IMR-90 (cell line): ENCODE results near the gene ADAMTS13. TPM values are rescaled to one million over a fixed set of nuclear protein-coding genes. Genes with fewer than 3 reads are reported as not detected.

ENCODE experiments used
- ATAC-seq: fragments of 200-7000 bp; cut with Tn5 transposase; 2 replicates; pipeline ENCODE4 v1.9.1; 2020; ENCODE audit warnings: low read depth, mild to moderate bottlenecking, moderate library complexity
- BruUV-seq: library from RNA; stranded (reverse); fragments of 400-500 nt; replicated peaks from 2 replicates; lab custom pipeline; 2021; lab: Mats Ljungman, UMichigan
- CTCF ChIA-PET: fragments of 300-600 bp; formaldehyde crosslinking; extraction: SDS; loops from one replicate; lab custom pipeline; 2021; ENCODE audit warnings: antibody characterized with exemption; lab: Yijun Ruan, JAX
- POLR2A ChIA-PET: fragments of 300-600 bp; sonication (Branson Sonifier 250); formaldehyde crosslinking; loops from one replicate; lab custom pipeline; 2022; ENCODE audit warnings: antibody characterized with exemption; ENCODE audit not compliant: unreplicated experiment; lab: Charles Lee
- DNase-seq: peaks from one replicate; pipeline ENCODE4 v3.0.0; 2013
- H2AFZ ChIP-seq: replicated peaks from 2 replicates; pipeline ENCODE3; 2013; ENCODE audit warnings: low read length, mild to moderate bottlenecking; ENCODE audit not compliant: poor library complexity
- H2AK5ac ChIP-seq: 2 replicates; pipeline ENCODE4 v1.6.1; 2013; ENCODE audit warnings: low read depth, low read length, inconsistent platforms
- H2AK9ac ChIP-seq: replicated peaks from 2 replicates; pipeline ENCODE3; 2013; ENCODE audit warnings: mild to moderate bottlenecking, low read depth, low read length, moderate library complexity; ENCODE audit not compliant: poor library complexity
- H2BK120ac ChIP-seq: 2 replicates; pipeline ENCODE4 v1.6.1; 2013; ENCODE audit warnings: low read depth, low read length, inconsistent platforms
- H2BK15ac ChIP-seq: 3 replicates; pipeline ENCODE4 v1.6.1; 2013; ENCODE audit warnings: low read depth, low read length, inconsistent platforms
- H2BK20ac ChIP-seq: 2 replicates; pipeline ENCODE4 v1.6.1; 2013; ENCODE audit warnings: low read depth, mild to moderate bottlenecking, inconsistent platforms, low read length, moderate library complexity
- H2BK5ac ChIP-seq: 2 replicates; pipeline ENCODE4 v1.6.1; 2013; ENCODE audit warnings: mild to moderate bottlenecking, low read depth, low read length, inconsistent platforms; ENCODE audit not compliant: poor library complexity, severe bottlenecking
- H3K14ac ChIP-seq: replicated peaks from 2 replicates; pipeline ENCODE4 v1.6.1; 2013; ENCODE audit warnings: low read depth, low read length, inconsistent platforms
- H3K18ac ChIP-seq: 2 replicates; pipeline ENCODE4 v1.6.1; 2013; ENCODE audit warnings: low read depth, low read length, control low read depth
- H3K23ac ChIP-seq: 2 replicates; pipeline ENCODE4 v1.6.1; 2013; ENCODE audit warnings: low read depth, low read length, inconsistent platforms
- H3K27ac ChIP-seq: 2 replicates; pipeline ENCODE4 v1.5.1; 2013; ENCODE audit warnings: mild to moderate bottlenecking, control low read depth, low read length; ENCODE audit not compliant: insufficient read depth
- H3K27me3 ChIP-seq: 2 replicates; pipeline ENCODE4 v1.6.1; 2013; ENCODE audit warnings: low read length; ENCODE audit not compliant: control insufficient read depth, insufficient read depth
- H3K36me3 ChIP-seq: 2 replicates; pipeline ENCODE4 v1.6.1; 2013; ENCODE audit warnings: low read length, mixed read lengths; ENCODE audit not compliant: control insufficient read depth, insufficient read depth
- H3K4ac ChIP-seq: 2 replicates; pipeline ENCODE4 v1.6.1; 2013; ENCODE audit warnings: low read depth, low read length, inconsistent platforms
- H3K4me1 ChIP-seq: 2 replicates; pipeline ENCODE4 v1.6.1; 2013; ENCODE audit warnings: low read length, mixed read lengths; ENCODE audit not compliant: control insufficient read depth, insufficient read depth
- H3K4me2 ChIP-seq: 2 replicates; pipeline ENCODE4 v1.6.1; 2013; ENCODE audit warnings: low read depth, mild to moderate bottlenecking, control low read depth, low read length, moderate library complexity
- H3K4me3 ChIP-seq: 2 replicates; pipeline ENCODE4 v1.5.1; 2013; ENCODE audit warnings: low read depth, mild to moderate bottlenecking, control low read depth, low read length, moderate library complexity; ENCODE audit not compliant: insufficient read depth
- H3K56ac ChIP-seq: 2 replicates; pipeline ENCODE4 v1.6.1; 2013; ENCODE audit warnings: low read length, inconsistent platforms; ENCODE audit not compliant: insufficient read depth; ENCODE audit errors: extremely low read depth
- H3K79me1 ChIP-seq, 2 experiments: 2 replicates each; pipeline ENCODE4 v1.6.1; 2013; ENCODE audit warnings: low read length in 2 of 2, inconsistent platforms in 1 of 2, low read depth in 1 of 2
- H3K9ac ChIP-seq: 2 replicates; pipeline ENCODE4 v1.6.1; 2013; ENCODE audit warnings: low read depth, low read length, control low read depth
- H3K9me1 ChIP-seq: 2 replicates; pipeline ENCODE4 v1.6.1; 2013; ENCODE audit warnings: low read length, inconsistent platforms; ENCODE audit not compliant: insufficient read depth
- H3K9me3 ChIP-seq: 2 replicates; pipeline ENCODE4 v1.6.1; 2013; ENCODE audit warnings: low read length; ENCODE audit not compliant: control insufficient read depth, insufficient read depth
- H4K20me1 ChIP-seq: 2 replicates; pipeline ENCODE4 v1.6.1; 2013; ENCODE audit warnings: low read length, inconsistent platforms; ENCODE audit not compliant: insufficient read depth
- H4K5ac ChIP-seq: 2 replicates; pipeline ENCODE4 v1.6.1; 2013; ENCODE audit warnings: mild to moderate bottlenecking, low read depth, low read length, control low read depth
- H4K8ac ChIP-seq, 2 experiments: 2 replicates each; pipeline ENCODE4 v1.6.1; 2013; ENCODE audit warnings: low read depth in 2 of 2, low read length in 2 of 2, control low read depth in 1 of 2, inconsistent platforms in 1 of 2
- H4K91ac ChIP-seq: 2 replicates; pipeline ENCODE4 v1.6.1; 2013; ENCODE audit warnings: low read depth, low read length, inconsistent platforms; ENCODE audit not compliant: insufficient read depth
- BHLHE40 ChIP-seq: fragments of 150-350 bp; IDR thresholded peaks from 2 replicates; pipeline ENCODE4 v1.6.1; 2016; ENCODE audit warnings: mild to moderate bottlenecking, low read depth, low read length
- CEBPB ChIP-seq: IDR thresholded peaks from 2 replicates; pipeline ENCODE4 v1.6.1; 2012; ENCODE audit warnings: low read depth, low read length, improper control_type of control experiment
- CHD1 ChIP-seq: IDR thresholded peaks from 2 replicates; pipeline ENCODE4 v1.6.1; 2012; ENCODE audit warnings: low read depth, low read length, improper control_type of control experiment
- CTCF ChIP-seq: conservative IDR thresholded peaks from 2 replicates; pipeline ENCODE4 v1.5.1; 2012; ENCODE audit warnings: mild to moderate bottlenecking, low read depth, low read length, improper control_type of control experiment
- ELK1 ChIP-seq: fragments of 150-350 bp; IDR thresholded peaks from 2 replicates; pipeline ENCODE4 v1.6.1; 2016; ENCODE audit warnings: low read depth, mild to moderate bottlenecking, low read length, moderate library complexity, borderline replicate concordance
- MAFK ChIP-seq: IDR thresholded peaks from 2 replicates; pipeline ENCODE4 v1.6.1; 2012; ENCODE audit warnings: low read depth, low read length, improper control_type of control experiment
- MXI1 ChIP-seq: IDR thresholded peaks from 2 replicates; pipeline ENCODE4 v1.6.1; 2012; ENCODE audit warnings: low read depth, mild to moderate bottlenecking, low read length, moderate library complexity, borderline replicate concordance
- NFE2L2 ChIP-seq: fragments of 150-350 bp; IDR thresholded peaks from 2 replicates; pipeline ENCODE4 v1.6.1; 2016; ENCODE audit warnings: low read depth, mild to moderate bottlenecking, low read length
- POLR2A ChIP-seq: IDR thresholded peaks from 2 replicates; pipeline ENCODE4 v1.6.1; 2012; ENCODE audit warnings: mild to moderate bottlenecking, low read depth, low read length
- RAD21 ChIP-seq: IDR thresholded peaks from 2 replicates; pipeline ENCODE4 v1.6.1; 2012; ENCODE audit warnings: low read length, improper control_type of control experiment
- RCOR1 ChIP-seq: IDR thresholded peaks from 2 replicates; pipeline ENCODE4 v1.6.1; 2012; ENCODE audit warnings: mild to moderate bottlenecking, low read length, improper control_type of control experiment; ENCODE audit not compliant: insufficient replicate concordance
- RFX5 ChIP-seq: IDR thresholded peaks from 2 replicates; pipeline ENCODE4 v1.8.0; 2012; ENCODE audit warnings: low read depth, mild to moderate bottlenecking, low read length, moderate library complexity
- SMC3 ChIP-seq: fragments of 150-350 bp; IDR thresholded peaks from 2 replicates; pipeline ENCODE4 v1.6.1; 2016; ENCODE audit warnings: low read depth, mild to moderate bottlenecking, antibody characterized with exemption, low read length, moderate library complexity
- USF2 ChIP-seq: fragments of 150-350 bp; IDR thresholded peaks from 2 replicates; pipeline ENCODE4 v1.6.1; 2017; ENCODE audit warnings: mild to moderate bottlenecking, antibody characterized with exemption, low read length, low read depth
- WGBS, 2 experiments: methylation state at CpG; one replicate each; pipeline versions ENCODE4 v1.1.5 to v1.1.7; 2013; ENCODE audit warnings: missing lambda C conversion rate in 2 of 2; ENCODE audit not compliant: insufficient read length in 1 of 2; ENCODE audit errors: extremely low coverage in 2 of 2; 5-methylcytosine and 5-hydroxymethylcytosine counted together
- dilution Hi-C: fragments of 300-500 bp; cut with HindIII; formaldehyde crosslinking; loops from one replicate; pipeline ENCODE4 v1.14.3; 2018; ENCODE audit warnings: low sequenced_read_pairs; ENCODE audit not compliant: unreplicated experiment
- in situ Hi-C: fragments of 300-500 bp; cut with MboI; formaldehyde crosslinking; loops from 3 replicates; pipeline ENCODE4 v1.14.3; 2019; ENCODE audit warnings: low sequenced_read_pairs, inconsistent platforms, mixed read lengths
- intact Hi-C: fragments of 100-400 bp; cut with micrococcal nuclease; formaldehyde crosslinking; loops from 2 replicates; pipeline ENCODE4 v1.10.0; 2022
- polyA plus RNA-seq, 3 experiments: library from polyadenylated mRNA; depleted of rRNA; stranded (reverse); fragments of >200 nt; gene quantifications; 2 replicates each; pipeline ENCODE4 v1.2.3, GENCODE V29; 2012; ENCODE audit warnings: low replicate concordance in 1 of 3
- total RNA-seq: library from RNA; depleted of rRNA; stranded (reverse); fragments of >200 nt; gene quantifications from 2 replicates; pipeline ENCODE4 v1.2.3, GENCODE V29; 2012

Gene ADAMTS13
- total and polyA plus RNA-seq, 2 of the 4 experiments (the other 2 are of a cell fraction): 0.18 to 2.8 TPM

- no peak overlapping the region for H2AK5ac ChIP-seq
- H4K5ac ChIP-seq: no peak overlapping the region
- no peak overlapping the region for H2BK5ac ChIP-seq
- DNase-seq (no peak), ATAC-seq (no peak)
- no peaks in the 10 kb centered on the region for H3K9me1 ChIP-seq
- no peak overlapping the region for H2BK120ac ChIP-seq
- ChIA-PET CTCF (no interaction called here), POLR2A (no interaction called here)
- WGBS, 2 experiments: 89% methylated on average over 7 of the region's 15 CpGs; no CpG with 5 or more reads in 1 of the 2 experiments
- no peak overlapping the region for H3K23ac ChIP-seq
- no peaks in the 10 kb centered on the region for H3K36me3 ChIP-seq
- no peak overlapping the region for H3K4ac ChIP-seq
- H3K18ac ChIP-seq: no peak overlapping the region
- H2BK15ac ChIP-seq: no peak overlapping the region
- no peak overlapping the region for H3K4me2 ChIP-seq
- dilution Hi-C loops: no loop called here
- peak overlapping the region; percentile 55 for H2AK9ac ChIP-seq
- H3K79me1 ChIP-seq: no peaks in the 10 kb centered on the region
- intact Hi-C loops: no loop called here
- no peak overlapping the region for H3K27ac ChIP-seq
- no peaks in the 10 kb centered on the region for H3K4me1 ChIP-seq
- H3K27me3 ChIP-seq: peaks cover 15% of the 10 kb centered on the region
- no peak overlapping the region for H4K8ac ChIP-seq
- no peaks in the 10 kb centered on the region for H4K20me1 ChIP-seq
- BruUV-seq: no TSS peak
- H3K4me3 ChIP-seq: no peak overlapping the region
- H3K56ac ChIP-seq: no peak overlapping the region
- no peak overlapping the region for H2AFZ ChIP-seq
- H3K9me3 ChIP-seq: no peaks in the 10 kb centered on the region
- TF ChIP-seq NFE2L2: no peak
- TF ChIP-seq USF2: no peak
- TF ChIP-seq RCOR1: no peak
- no peak for TF ChIP-seq MAFK
- no peak for TF ChIP-seq ELK1
- no peak for TF ChIP-seq SMC3
- no peak for TF ChIP-seq RAD21
- no peak for TF ChIP-seq CEBPB
- no peak for TF ChIP-seq RFX5
- no peak for TF ChIP-seq CTCF
- no peak for TF ChIP-seq BHLHE40
- no peak for TF ChIP-seq MXI1
- TF ChIP-seq POLR2A: no peak
- TF ChIP-seq CHD1: no peak
- H3K9ac ChIP-seq: no peak overlapping the region
- in situ Hi-C loops: no loop called here
- no peak overlapping the region for H2BK20ac ChIP-seq
- no peak overlapping the region for H4K91ac ChIP-seq
- no peak overlapping the region for H3K14ac ChIP-seq
These were observed 21.1 kb downstream of the ADAMTS13 start for GRCh38 chr9:133443248-133443647.
